ENCODE results near the gene HNF1A.
"Not testable (repeated sequence)": the region's sequence is repeated elsewhere in the genome, so short reads cannot be mapped to it uniquely, and the experiment has no call there.

HNF1A gene

DNA sequence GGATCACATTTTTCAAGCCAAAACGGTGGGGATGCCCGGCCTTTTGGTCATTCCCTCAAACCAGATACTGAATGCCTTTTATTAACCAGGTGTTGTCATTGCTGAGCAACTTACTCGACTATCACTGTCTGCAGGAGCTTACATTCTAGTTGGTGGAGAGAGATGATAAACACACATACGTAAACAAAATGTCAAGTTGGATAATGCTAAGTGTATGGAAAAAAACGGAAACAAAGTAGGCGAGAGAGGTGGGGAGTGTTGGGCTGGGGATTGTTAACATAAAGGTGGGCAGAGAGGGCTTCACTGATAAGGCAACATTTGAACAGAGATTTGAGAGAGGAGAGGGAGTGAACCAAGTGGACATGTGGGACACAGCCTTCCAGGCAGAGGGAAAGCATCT is 33.5 kb downstream of the HNF1A start:
- DNase-seq (ENCODE audit: low read depth in 2 of 2), result no peak

DNA sequence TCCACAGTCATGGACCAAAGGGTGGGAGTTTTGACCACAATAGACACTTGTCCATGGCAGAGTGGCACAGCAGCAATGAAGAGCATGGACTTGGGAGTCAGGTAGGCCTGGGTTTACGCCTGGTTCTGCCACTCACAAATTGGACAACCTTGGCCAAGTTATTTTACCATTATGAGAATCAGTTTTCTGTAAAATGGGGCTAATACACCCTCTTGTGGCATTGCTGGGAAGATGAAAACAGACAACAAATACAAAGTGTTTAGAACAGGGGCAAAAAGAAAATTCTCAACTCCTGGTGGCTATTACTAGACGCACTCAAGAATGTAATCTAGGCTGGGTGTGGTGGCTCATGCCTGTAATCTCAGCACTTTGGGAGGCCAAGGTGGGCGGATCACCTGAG is 35.4 kb downstream of the HNF1A start:
- no peak for DNase-seq (ENCODE audit: low read depth in 2 of 2)

DNA sequence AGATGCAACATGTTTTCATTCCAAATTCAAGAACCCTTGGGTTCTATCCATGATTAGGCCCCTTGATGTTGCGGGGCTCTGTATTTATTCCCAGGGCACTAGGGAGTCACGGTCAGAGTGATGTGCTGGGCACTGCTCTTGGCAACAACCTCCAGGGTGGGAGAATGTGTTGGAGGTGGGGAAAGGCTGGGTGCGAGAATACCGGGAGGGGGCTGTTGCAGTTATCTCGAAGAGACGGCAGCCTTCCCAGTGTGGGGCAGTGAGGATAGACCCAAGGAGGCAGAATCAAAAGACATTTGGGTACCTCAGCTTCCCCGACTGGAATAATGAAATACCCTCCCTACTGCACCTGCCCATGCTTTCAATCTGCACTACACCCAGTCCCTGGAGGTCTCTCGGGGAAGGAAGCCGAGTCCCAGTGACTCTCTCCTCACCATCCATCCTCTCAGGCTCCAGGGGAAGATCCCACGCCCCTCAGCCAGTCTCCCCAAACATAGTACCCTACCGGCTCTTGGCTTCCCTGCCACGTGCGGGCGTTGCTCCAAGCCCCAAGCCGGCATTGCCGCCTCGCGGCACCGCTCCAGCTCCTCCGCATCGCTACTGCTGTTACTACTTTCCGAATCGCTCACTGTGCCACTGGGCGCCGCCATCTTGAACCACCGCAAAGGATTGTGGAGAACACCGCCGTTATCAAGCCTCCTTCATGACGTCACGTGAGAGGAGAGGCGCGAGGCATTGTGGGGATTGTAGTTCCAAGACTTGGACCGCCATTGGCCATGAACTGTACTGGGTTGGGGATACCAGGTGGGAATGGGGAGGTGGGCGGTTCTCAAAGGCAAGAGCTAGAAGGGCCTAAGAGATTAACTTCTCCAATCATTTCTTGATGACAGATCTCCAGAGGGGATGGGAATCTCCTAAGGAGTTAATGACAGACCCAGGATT is 37.8 kb downstream of the HNF1A start, which contains the start of gene C12orf43:
C12orf43 (minus strand) TSS at position 663 of the 942 bp plus-strand sequence; CDS start at position 650, 13 bp downstream.
- DNase-seq (ENCODE audit: low read depth in 2 of 2), result peak; percentile 83 to 85

DNA sequence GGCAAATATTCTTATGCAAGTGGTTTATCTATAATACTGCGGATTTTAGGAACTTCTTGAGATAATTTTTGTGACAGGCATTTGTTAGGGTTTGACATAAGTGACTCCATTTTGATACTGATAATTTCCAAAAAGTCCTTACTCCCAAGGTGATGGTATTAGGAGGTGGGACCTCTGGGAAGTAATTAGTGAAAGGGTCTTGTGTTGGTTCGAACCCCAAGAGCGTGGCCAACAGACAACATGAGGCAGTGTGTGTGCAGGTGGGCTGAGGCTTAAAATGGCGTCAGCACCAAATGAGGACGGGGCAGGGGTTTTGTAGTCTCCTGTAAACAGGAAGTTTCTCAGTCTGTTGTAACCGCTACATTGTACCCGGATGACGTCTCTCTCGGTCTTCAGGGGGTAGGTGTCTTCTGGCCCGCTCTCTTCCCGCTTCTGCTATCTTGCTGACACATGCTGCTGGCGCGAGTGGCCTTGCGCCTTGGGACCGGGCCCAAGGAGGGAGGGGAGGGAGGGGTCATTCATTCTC is 39.7 kb downstream of the HNF1A start:
- DNase-seq (ENCODE audit: low read depth in 2 of 2), result no peak

DNA sequence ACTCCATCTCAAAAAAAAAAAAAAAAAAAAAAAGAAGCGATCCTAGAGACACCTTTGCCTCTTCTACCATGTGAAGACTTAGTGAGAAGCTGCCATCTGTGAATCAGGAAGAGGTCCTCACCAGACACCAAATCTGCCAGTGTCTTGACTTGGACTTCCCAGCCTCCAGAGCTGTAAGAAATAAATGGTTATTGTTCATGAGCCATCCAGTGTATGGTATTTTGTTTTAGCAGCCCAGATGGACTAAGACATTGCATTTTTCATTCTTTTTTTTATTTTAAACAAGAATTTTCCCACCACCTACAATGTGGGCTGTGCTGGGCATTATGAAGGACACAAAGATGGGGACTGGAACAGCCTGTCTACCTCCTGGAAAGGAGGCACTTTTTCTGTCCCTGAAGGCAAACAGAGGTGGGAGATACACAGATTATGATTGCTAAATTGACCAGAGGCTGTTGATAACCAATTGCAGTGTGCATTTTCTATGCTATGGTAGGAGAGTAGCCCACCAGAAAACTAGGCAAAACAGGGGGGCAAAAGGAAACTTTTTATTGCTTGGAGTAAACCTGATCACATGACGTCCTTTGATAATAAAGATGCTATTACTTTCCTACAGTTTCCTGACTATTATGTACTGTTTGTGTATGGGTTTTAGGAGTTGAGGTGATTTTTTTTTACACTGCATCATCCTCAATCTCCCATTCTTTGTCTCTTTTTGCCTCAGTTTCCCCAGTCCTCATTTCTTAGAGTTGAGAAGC is 40.7 kb downstream of the HNF1A start:
- DNase-seq (ENCODE audit: low read depth in 2 of 2), result no peak

- DNase-seq (ENCODE audit: low read depth in 2 of 2), result no peak
Observed at GRCh38 chr12:121021754-121022153, 43.4 kb downstream of the HNF1A start.

- DNase-seq (ENCODE audit: low read depth in 2 of 2), result no peak
Observed at GRCh38 chr12:121022713-121023112, 44.4 kb downstream of the HNF1A start.

DNA sequence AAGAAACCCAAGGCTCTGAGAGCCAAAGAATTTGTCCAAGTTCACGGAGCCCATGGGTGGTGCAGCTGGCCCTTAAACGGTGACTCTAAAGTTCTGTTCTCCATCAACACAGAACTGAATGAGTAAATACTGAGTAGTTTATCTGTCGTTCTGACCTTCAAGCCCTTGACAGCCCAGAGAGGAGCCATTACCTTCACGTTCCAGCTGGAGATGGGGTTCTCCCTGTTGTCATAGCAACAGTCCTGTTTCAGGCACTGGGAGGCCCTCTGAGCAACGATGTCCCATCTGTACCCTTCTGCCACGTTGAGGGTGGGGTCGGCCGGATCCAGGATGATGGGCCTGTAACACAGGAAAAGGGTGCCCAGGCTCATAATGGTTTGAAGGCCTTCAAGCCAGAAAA is 45.5 kb downstream of the HNF1A start:
- DNase-seq (ENCODE audit: low read depth in 2 of 2), result no peak

GRCh38 chr12:121025442-121026226 is 47.3 kb downstream of the HNF1A start:
- DNase-seq (ENCODE audit: low read depth in 2 of 2), result no peak

GRCh38 chr12:121026274-121027045 is 48.1 kb downstream of the HNF1A start:
- DNase-seq (ENCODE audit: low read depth in 2 of 2), result no peak

DNA sequence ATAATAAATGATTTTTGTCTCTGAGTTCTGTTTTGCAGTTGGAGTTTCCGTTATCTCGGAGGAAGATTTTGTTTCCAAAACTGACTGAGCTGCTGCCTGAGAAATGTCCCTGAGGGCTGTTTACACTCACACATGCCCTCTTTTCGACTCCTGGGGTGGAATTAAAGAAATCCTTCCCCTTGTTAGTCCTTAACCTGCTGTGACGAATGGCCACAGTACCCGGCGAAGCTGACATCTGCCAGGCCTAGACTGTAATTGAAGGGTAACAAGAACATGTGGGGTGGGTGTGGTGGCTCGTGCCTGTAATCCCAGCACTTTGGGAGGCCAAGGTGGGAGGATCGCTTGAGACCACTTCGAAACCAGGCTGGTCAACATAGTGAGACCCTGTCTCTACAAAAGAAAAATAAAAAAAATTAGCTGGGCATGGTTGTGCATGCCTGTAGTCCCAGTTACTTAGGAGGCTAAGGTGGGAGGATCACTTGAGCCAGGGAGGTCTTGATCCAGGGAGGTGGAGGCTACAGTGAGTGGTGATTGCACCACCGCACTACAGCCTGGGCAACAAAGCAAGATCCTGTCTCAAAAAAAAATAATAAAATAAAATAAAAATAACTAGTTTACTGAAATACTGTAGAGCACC is 52.4 kb downstream of the HNF1A start:
- DNase-seq (ENCODE audit: low read depth in 2 of 2), result no peak

GRCh38 chr12:121033625-121034349 is 55.4 kb downstream of the HNF1A start:
- peak in 1 of 2 donors; percentile 45 for DNase-seq (ENCODE audit: low read depth in 2 of 2)

GRCh38 chr12:121034616-121035305 is 56.4 kb downstream of the HNF1A start:
- DNase-seq (ENCODE audit: low read depth in 2 of 2), result no peak

DNA sequence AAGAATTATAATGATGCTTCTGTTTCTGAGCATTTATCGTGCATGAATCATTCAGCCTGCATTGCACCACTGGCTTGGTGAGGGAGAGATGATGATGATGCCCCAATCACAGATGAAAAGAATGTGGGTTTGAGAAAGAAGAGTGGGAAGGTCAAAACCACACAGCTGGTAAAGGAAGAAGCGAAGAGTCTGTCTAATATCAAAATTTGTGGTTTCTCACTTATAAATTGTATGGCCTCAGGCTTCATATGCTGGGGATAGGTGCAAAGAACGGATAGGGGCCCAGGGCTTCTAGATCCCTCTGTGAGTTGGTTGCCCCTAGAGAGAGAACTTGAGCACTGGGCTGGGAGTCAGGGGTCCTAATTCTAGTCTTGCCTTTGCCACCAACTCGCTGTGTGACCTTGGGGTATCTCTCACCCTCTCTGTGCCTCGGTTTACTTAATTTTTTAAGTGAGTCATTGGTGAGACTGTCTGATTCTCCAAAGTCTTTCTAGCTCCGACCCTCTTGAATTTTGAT is 58.5 kb downstream of the HNF1A start:
- DNase-seq (ENCODE audit: low read depth in 2 of 2), result peak; percentile 34 to 35

DNA sequence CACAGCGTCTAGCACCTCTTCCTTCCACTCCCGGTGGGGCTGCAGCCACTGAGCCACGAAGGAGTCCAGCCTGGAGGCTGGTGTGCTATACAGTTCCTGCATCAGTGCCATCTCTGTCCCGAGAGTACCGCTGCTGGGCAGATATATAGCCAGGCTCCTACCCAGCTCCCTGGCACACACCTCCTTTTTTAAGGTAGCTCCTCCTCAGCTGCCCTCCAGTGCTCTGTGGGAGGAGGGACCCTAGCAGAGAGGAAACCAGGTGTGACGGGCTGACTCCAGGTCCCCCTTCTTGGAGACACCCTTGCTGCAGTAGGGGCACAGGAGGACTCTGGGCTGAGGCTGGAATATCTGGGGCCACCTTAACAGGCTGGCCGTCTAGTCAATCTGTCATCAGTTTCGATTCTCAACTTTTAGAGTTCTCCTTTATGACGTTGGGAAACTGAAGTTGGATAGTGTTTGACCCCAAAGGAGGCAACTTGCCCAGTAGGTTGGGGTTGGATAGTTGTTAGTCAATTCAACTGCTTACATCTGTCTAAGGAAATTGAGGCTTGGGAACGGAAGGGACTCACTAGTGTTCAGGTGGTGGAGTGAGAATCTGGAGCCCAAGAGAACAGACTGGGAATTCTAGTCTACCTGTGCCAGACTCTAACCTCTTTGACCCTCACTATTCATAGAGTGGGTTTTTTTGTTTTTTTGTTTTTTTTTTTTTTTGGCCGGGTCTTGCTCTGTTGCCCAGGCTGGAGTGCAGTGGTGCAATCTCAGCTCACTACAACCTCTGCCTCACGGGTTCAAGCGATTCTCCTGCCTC is 60.7 kb downstream of the HNF1A start, which contains the start of gene OASL:
OASL (minus strand) TSS at position 386 of the 808 bp plus-strand sequence; CDS start at position 111, 275 bp downstream.
- DNase-seq (ENCODE audit: low read depth in 2 of 2), result peak in 1 of 2 donors; percentile 37

DNA sequence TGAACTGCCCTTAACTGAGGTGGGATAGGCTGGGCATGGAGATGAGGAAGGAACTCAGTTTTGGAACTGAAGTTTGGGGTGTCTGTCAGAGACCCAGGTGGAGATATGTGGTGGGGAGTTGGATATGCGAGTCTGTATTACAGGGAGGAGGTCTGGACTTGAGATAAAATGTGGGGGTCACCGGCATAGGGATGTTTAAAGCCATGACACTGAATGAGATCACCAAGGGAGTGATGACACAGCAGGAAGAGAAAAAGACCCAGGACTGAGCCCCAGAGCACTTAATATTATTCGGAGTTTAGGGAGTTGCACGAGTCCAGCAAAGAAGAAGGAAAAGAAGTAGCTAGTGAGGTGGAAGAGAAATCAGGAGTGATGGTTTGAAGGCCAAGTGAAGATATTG is 64.7 kb downstream of the HNF1A start:
- DNase-seq (ENCODE audit: low read depth in 2 of 2), result no peak

GRCh38 chr12:121047400-121047799 is 69.1 kb downstream of the HNF1A start:
- not testable (repeated sequence) for DNase-seq (ENCODE audit: low read depth in 2 of 2)

- no peak for DNase-seq (ENCODE audit: low read depth in 2 of 2)
Observed at GRCh38 chr12:121048442-121048841, 70.1 kb downstream of the HNF1A start.
